SK-N-MC (cell line): ENCODE data around the gene ZBTB20.

Source experiments
- EZH2 ChIP-seq: fragments of 200-600 bp; sonication (generic); IDR thresholded peaks from one replicate; pipeline ENCODE4 v1.6.1; 2017; ENCODE audit warnings: antibody characterized with exemption
- FOXP2 ChIP-seq: optimal IDR thresholded peaks from 2 replicates; pipeline ENCODE3; 2011; ENCODE audit warnings: mild to moderate bottlenecking, moderate library complexity; ENCODE audit not compliant: insufficient read depth; ENCODE audit errors: extremely low read length, control extremely low read depth
- POLR2AphosphoS5 ChIP-seq: IDR thresholded peaks from 2 replicates; pipeline ENCODE4 v1.6.1; 2012; ENCODE audit warnings: mild to moderate bottlenecking, low read depth, low read length, borderline replicate concordance

DNA sequence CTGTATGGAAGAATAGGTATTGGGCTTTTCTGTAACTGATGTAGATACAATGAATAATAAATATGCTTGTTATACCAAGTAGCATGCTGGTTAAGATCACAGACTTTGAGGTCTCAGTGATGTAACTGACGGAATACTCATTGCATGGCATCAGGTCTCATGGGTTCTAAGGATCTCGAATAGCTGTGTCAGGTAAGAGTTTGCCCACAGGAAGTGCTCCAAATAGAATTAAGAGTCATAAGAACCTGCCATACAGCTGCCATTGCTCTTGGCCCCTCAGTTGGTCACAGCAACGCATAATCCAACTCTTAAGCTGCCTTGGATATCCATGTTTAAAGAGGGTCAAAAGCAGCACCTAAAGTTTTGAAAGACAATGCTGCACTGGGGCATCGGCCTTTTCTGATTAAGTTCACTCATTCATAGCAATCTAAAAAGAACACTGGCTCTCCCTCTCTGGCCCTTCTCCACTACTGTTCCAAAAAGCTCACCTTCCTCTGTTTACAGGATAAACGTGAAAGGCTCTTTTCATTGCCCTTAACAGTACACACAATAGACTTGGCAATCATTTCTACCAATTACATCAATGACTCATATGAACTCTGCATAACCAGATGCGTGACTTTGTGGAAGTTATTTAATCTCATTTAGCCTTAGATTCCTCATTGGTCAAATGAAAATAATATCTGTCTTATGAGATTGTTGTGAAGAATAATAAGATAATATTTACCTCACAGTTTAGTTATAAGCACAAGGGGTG lies 74.6 kb downstream of the ZBTB20 start:
- TF ChIP-seq POLR2AphosphoS5 (no peak), EZH2 (no peak), FOXP2 (no peak)
